ENCODE results near the gene GMPPB. TPM values are rescaled to one million over a fixed set of nuclear protein-coding genes. Genes with fewer than 3 reads are reported as not detected.

The GMPPB gene
- total and polyA plus RNA-seq, 7 donors = 9.9 to 57.5 (median 14.3) TPM

- no peaks in the 10 kb centered on the region for H3K27me3 ChIP-seq
- peak; percentile 80 for DNase-seq
- H3K4me3 ChIP-seq = no peak overlapping the region
- no peaks in the 10 kb centered on the region for H3K9me3 ChIP-seq
- TF ChIP-seq, protein P1, sequence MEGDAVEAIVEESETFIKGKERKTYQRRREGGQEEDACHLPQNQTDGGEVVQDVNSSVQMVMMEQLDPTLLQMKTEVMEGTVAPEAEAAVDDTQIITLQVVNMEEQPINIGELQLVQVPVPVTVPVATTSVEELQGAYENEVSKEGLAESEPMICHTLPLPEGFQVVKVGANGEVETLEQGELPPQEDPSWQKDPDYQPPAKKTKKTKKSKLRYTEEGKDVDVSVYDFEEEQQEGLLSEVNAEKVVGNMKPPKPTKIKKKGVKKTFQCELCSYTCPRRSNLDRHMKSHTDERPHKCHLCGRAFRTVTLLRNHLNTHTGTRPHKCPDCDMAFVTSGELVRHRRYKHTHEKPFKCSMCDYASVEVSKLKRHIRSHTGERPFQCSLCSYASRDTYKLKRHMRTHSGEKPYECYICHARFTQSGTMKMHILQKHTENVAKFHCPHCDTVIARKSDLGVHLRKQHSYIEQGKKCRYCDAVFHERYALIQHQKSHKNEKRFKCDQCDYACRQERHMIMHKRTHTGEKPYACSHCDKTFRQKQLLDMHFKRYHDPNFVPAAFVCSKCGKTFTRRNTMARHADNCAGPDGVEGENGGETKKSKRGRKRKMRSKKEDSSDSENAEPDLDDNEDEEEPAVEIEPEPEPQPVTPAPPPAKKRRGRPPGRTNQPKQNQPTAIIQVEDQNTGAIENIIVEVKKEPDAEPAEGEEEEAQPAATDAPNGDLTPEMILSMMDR (IDR thresholded peaks at IDR 0.05) = peak; percentile 30 to 76 (median 72)
- TF ChIP-seq POLR2AphosphoS5 (IDR thresholded peaks at IDR 0.05) = no peak
- peaks cover 0 to 2% (median 0%) of the 10 kb centered on the region in 4 donors for H3K4me1 ChIP-seq
- WGBS, 2 donors = 47 to 59% methylated on average over 14 of the region's 14 CpGs
- H3K27ac ChIP-seq = no peak overlapping the region
- H3K36me3 ChIP-seq = peaks cover 0 to 81% (median 30%) of the 10 kb centered on the region in 4 donors
- intact Hi-C loops (cut with DNase I) = loop anchor here (5.0 kb wide), 1 partner anchor 199 kb away; the partner anchor contains the start of gene MST1R
Measured at GRCh38 chr3:49703443-49703927, 20.3 kb downstream of the GMPPB start.

DNA sequence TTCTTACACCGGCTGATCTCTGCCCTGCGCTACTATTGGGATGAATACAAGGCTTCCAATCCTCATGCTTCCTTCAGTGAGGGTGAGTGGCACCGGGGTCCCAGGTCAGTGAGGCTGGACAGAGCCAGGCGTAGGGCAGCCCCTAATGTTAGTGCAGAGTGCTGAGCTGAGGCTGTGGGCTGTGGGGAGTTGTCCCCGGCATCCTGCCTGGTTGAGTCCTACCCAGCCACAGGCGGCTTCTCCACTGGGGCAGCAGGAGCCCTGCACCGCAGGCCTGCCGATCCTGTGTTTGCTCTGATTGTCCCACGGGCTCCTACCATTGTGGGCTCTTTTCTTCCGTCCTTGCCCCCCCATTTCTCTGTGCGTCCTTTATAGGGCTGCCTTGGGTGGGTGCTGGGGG, 21.1 kb downstream of the GMPPB start:
- peaks cover 0 to 87% (median 34%) of the 10 kb centered on the region in 4 donors for H3K36me3 ChIP-seq
- no peaks in the 10 kb centered on the region for H3K27me3 ChIP-seq
- intact Hi-C loops (cut with DNase I) = loop anchor here (5.0 kb wide), 1 partner anchor 200 kb away; the partner anchor contains the start of gene MST1R
- WGBS, 2 donors = 95% methylated on average over 11 of the region's 11 CpGs
- H3K27ac ChIP-seq = no peak overlapping the region
- TF ChIP-seq POLR2AphosphoS5 (IDR thresholded peaks at IDR 0.05) (no peak), POLR2A (IDR thresholded peaks at IDR 0.05) (no peak), EP300 (IDR thresholded peaks at IDR 0.05) (no peak)
- TF ChIP-seq, protein P1 (IDR thresholded peaks at IDR 0.05) = no peak
- no peak for DNase-seq
- H3K4me1 ChIP-seq = peaks cover 0 to 2% (median 0%) of the 10 kb centered on the region in 4 donors
- no peak overlapping the region for H3K4me3 ChIP-seq
- no peaks in the 10 kb centered on the region for H3K9me3 ChIP-seq

- WGBS, 2 donors = 90 to 91% methylated on average over 21 of the region's 21 CpGs
- H3K4me1 ChIP-seq = peaks cover 0 to 2% (median 0%) of the 10 kb centered on the region in 4 donors
- TF ChIP-seq, protein P1 (IDR thresholded peaks at IDR 0.05) = peak in 2 of 4 experiments; percentile 38 to 48
- TF ChIP-seq POLR2A (IDR thresholded peaks at IDR 0.05) (no peak), EP300 (IDR thresholded peaks at IDR 0.05) (no peak), POLR2AphosphoS5 (IDR thresholded peaks at IDR 0.05) (no peak)
- no peaks in the 10 kb centered on the region for H3K9me3 ChIP-seq
- H3K4me3 ChIP-seq = no peak overlapping the region
- no peaks in the 10 kb centered on the region for H3K27me3 ChIP-seq
- H3K27ac ChIP-seq = no peak overlapping the region
- DNase-seq = no peak
- H3K36me3 ChIP-seq = peaks cover 0 to 86% (median 34%) of the 10 kb centered on the region in 4 donors
- intact Hi-C loops (cut with DNase I) = loop anchor here (2.0 to 5.0 kb wide), 2 partner anchors 137 to 201 kb away; partner anchors contain the start of gene MST1R
Measured at GRCh38 chr3:49701388-49702077, 22.2 kb downstream of the GMPPB start.

- Histone ChIP-seq H3K27ac (no peak overlapping the region), H3K27me3 (no peaks in the 10 kb centered on the region), H3K36me3 (peaks cover 0 to 79% (median 34%) of the 10 kb centered on the region in 4 donors), H3K9me3 (no peaks in the 10 kb centered on the region), H3K4me1 (peaks cover 0 to 2% (median 0%) of the 10 kb centered on the region in 4 donors), H3K4me3 (no peak overlapping the region)
- no peak for DNase-seq
- intact Hi-C loops (cut with DNase I) = loop anchor here (2.0 to 5.0 kb wide), 2 partner anchors 138 to 202 kb away; partner anchors contain the start of gene MST1R
- 87 to 88% methylated on average over 13 of the region's 13 CpGs for WGBS, 2 donors
- TF ChIP-seq POLR2A (IDR thresholded peaks at IDR 0.05) (no peak), EP300 (IDR thresholded peaks at IDR 0.05) (no peak), POLR2AphosphoS5 (IDR thresholded peaks at IDR 0.05) (no peak)
Measured at GRCh38 chr3:49700453-49701128, 23.2 kb downstream of the GMPPB start.

DNA sequence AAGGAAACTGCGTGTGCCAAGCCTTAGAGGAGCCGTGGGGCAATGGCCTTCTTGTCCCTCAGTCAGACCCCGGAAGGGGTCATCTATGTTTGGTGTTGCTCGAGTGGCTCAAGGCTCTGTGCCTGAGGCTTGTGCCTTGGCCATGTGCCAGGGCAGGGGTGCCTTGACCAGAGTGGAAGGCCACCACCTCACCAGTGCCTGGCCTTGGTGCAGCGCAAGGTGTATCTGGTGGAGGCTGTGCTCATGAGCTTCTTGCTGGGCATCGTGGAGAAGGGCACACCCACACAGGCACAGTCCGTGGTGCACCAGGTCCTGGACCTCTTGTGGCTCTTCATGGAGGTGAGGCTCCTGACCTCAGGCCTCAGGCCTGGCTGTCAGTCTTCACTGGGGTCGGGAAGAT, 23.7 kb downstream of the GMPPB start:
- Histone ChIP-seq H3K4me1 (peaks cover 0 to 2% (median 0%) of the 10 kb centered on the region in 4 donors), H3K27ac (no peak overlapping the region), H3K36me3 (peaks cover 0 to 73% (median 33%) of the 10 kb centered on the region in 4 donors), H3K9me3 (no peaks in the 10 kb centered on the region), H3K27me3 (no peaks in the 10 kb centered on the region), H3K4me3 (no peak overlapping the region)
- WGBS, 2 donors = 82 to 88% methylated on average over 8 of the region's 8 CpGs
- no peak for DNase-seq
- TF ChIP-seq POLR2A (IDR thresholded peaks at IDR 0.05) = no peak
- TF ChIP-seq, protein P1 (IDR thresholded peaks at IDR 0.05) = no peak
- no peak for TF ChIP-seq POLR2AphosphoS5 (IDR thresholded peaks at IDR 0.05)
- TF ChIP-seq EP300 (IDR thresholded peaks at IDR 0.05) = no peak
- intact Hi-C loops (cut with DNase I) = loop anchor here (2.0 to 5.0 kb wide), 2 partner anchors 139 to 202 kb away; partner anchors contain the start of gene MST1R

All from sigmoid colon (tissue), 7 donors.